ENCODE data around the gene PATZ1.

The PATZ1 gene

DNA sequence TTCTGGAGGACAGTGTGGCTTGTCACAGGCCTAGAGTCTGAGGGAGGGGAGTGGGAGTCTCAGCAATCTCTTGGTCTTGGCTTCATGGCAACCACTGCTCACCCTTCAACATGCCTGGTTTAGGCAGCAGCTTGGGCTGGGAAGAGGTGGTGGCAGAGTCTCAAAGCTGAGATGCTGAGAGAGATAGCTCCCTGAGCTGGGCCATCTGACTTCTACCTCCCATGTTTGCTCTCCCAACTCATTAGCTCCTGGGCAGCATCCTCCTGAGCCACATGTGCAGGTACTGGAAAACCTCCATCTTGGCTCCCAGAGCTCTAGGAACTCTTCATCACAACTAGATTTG is 66.8 kb downstream of the PATZ1 start:
- DNase-seq: no peak

GRCh38 chr22:31278626-31279326 is 67.4 kb downstream of the PATZ1 start:
- no peak for DNase-seq

DNA sequence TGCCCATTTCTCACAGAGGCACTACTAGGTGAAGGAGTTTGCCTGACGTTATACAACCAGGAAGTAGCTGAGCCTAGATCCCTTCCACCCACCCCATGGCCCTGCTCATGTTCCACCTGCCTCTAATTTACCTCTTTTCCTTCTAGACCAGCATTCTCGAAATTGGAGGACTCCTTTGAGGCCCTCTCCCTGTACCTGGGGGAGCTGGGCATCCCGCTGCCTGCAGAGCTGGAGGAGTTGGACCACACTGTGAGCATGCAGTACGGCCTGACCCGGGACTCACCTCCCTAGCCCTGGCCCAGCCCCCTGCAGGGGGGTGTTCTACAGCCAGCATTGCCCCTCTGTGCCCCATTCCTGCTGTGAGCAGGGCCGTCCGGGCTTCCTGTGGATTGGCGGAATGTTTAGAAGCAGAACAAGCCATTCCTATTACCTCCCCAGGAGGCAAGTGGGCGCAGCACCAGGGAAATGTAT is 68.0 kb downstream of the PATZ1 start:
- no peak for DNase-seq

DNA sequence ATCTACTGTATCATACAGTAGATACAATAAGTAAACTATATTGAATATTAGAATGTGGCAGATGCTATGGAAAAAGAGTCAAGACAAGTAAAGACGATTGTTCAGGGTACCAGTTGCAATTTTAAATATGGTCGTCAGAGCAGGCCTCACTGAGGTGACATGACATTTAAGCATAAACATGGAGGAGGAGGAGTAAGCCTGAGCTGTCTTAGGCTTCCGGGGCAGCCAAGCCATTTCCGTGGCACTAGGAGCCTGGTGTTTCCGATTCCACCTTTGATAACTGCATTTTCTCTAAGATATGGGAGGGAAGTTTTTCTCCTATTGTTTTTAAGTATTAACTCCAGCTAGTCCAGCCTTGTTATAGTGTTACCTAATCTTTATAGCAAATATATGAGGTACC is 68.4 kb downstream of the PATZ1 start:
- no peak for DNase-seq

DNA sequence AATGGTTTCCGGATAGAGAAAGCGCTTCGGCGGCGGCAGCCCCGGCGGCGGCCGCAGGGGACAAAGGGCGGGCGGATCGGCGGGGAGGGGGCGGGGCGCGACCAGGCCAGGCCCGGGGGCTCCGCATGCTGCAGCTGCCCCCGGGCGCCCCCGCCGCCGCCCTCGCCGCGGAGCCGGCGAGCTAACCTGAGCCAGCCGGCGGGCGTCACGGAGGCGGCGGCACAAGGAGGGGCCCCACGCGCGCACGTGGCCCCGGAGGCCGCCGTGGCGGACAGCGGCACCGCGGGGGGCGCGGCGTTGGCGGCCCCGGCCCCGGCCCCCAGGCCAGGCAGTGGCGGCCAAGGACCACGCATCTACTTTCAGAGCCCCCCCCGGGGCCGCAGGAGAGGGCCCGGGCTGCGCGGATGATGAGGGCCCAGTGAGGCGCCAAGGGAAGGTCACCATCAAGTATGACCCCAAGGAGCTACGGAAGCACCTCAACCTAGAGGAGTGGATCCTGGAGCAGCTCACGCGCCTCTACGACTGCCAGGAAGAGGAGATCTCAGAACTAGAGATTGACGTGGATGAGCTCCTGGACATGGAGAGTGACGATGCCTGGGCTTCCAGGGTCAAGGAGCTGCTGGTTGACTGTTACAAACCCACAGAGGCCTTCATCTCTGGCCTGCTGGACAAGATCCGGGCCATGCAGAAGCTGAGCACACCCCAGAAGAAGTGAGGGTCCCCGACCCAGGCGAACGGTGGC is 69.5 kb downstream of the PATZ1 start:
- DNase-seq: no peak
